Measurements from ENCODE around the gene ARL4D. TPM values are rescaled to one million over a fixed set of nuclear protein-coding genes. Genes with fewer than 3 reads are reported as not detected.
"Not testable (repeated sequence)": the region's sequence is repeated elsewhere in the genome, so short reads cannot be mapped to it uniquely, and the experiment has no call there.

ARL4D gene
- total RNA-seq, 2 donors from 2014 or later, result 4.8 to 17.2 TPM

DNA sequence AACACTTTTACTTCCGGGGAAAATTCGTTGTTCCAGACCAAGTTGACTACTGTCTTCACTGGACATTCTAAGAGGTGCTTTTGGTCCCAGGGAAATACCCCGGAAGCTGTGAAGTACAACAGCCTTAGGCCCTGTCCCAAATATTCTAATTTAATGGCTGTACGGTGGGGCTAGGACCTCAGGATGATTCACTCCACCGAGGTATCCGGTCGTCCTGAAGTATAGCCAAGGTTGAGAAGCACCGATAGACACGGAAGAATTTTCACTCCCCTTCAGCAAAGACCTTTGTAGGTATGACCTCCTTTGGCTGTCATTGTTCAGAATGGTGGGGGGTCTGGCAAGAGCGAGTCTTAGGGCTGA lies 34.9 kb upstream of the ARL4D start:
- intact Hi-C loops (cut with DNase I), result no loop called here
- H3K4me1 ChIP-seq (replicated peaks), result peaks cover 5% of the 10 kb centered on the region
- no peaks in the 10 kb centered on the region for H3K27me3 ChIP-seq (replicated peaks; ENCODE audit: insufficient read depth)
- H3K27ac ChIP-seq, result no peak overlapping the region
- DNase-seq (ENCODE audit: low spot score), result no peak
- H3K36me3 ChIP-seq, result no peaks in the 10 kb centered on the region
- H3K9me3 ChIP-seq, result no peaks in the 10 kb centered on the region
- 88% methylated on average over 10 of the region's 10 CpGs for WGBS
- no peak for TF ChIP-seq POLR2AphosphoS5 (IDR thresholded peaks at IDR 0.05)
- no peak for TF ChIP-seq POLR2A (IDR thresholded peaks at IDR 0.05)
- no peak overlapping the region for H3K4me3 ChIP-seq

DNA sequence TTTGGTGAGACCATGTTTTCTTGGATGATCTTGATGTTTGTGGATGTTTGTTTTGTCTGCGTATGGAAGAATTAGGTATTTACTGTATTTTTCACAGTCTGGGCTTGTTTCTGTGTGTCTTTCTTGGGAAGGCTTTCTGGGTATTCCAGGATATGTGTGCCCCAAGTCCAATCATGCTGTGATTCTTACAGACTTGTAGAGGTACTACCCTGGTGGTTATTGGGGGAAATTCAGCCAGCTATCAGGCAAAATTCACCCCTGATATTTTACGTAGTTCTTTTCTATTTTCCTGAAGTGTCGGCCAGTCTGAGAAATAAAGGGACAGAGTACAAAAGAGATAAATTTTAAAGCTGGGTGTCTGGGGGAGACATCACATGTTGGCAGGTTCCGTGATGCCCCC lies 33.4 kb upstream of the ARL4D start:
- no peaks in the 10 kb centered on the region for H3K27me3 ChIP-seq (replicated peaks; ENCODE audit: insufficient read depth)
- TF ChIP-seq POLR2A (IDR thresholded peaks at IDR 0.05) (no peak), POLR2AphosphoS5 (IDR thresholded peaks at IDR 0.05) (no peak), CTCF (IDR thresholded peaks at IDR 0.05) (no peak)
- intact Hi-C loops (cut with DNase I), result no loop called here
- no peaks in the 10 kb centered on the region for H3K4me1 ChIP-seq (replicated peaks)
- no peak for DNase-seq (ENCODE audit: low spot score)
- H3K36me3 ChIP-seq, result no peaks in the 10 kb centered on the region
- H3K27ac ChIP-seq, result no peak overlapping the region
- no peak overlapping the region for H3K4me3 ChIP-seq
- 71% methylated on average over 4 of the region's 4 CpGs for WGBS
- H3K9me3 ChIP-seq, result no peaks in the 10 kb centered on the region

DNA sequence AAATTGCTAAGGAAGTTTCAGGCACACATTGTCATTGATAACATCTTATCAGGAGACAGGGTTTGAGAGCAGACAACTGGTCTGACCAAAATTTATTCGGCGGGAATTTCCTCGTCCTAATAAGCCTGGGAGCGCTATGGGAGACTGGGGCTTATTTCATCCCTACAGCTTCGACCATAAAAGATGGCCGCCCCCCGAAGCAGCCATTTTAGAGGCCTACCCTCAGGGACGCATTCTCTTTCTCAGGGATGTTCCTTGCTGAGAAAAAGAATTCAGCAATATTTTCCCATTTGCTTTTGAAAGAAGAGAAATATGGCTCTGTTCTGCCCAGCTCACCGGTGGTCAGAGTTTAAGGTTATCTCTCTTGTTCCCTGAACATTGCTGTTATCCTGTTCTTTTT lies 32.9 kb upstream of the ARL4D start:
- H3K27me3 ChIP-seq (replicated peaks; ENCODE audit: insufficient read depth); intact Hi-C loops (cut with DNase I); DNase-seq (ENCODE audit: low spot score); H3K27ac ChIP-seq; H3K4me3 ChIP-seq; H3K4me1 ChIP-seq (replicated peaks); H3K36me3 ChIP-seq; H3K9me3 ChIP-seq: not testable (repeated sequence)
- 88% methylated on average over 9 of the region's 9 CpGs for WGBS

GRCh38 chr17:43366891-43367736 lies 31.7 kb upstream of the ARL4D start:
- Histone ChIP-seq H3K27ac (peak overlapping the region; percentile 100), H3K4me3 (no peak overlapping the region), H3K36me3 (no peaks in the 10 kb centered on the region), H3K4me1 (replicated peaks) (no peaks in the 10 kb centered on the region), H3K9me3 (no peaks in the 10 kb centered on the region), H3K27me3 (replicated peaks; ENCODE audit: insufficient read depth) (no peaks in the 10 kb centered on the region)
- TF ChIP-seq POLR2A (IDR thresholded peaks at IDR 0.05), result no peak
- no peak for TF ChIP-seq POLR2AphosphoS5 (IDR thresholded peaks at IDR 0.05)
- TF ChIP-seq CTCF (IDR thresholded peaks at IDR 0.05), result no peak
- no peak for DNase-seq (ENCODE audit: low spot score)
- intact Hi-C loops (cut with DNase I), result no loop called here
- 76% methylated on average over 25 of the region's 25 CpGs for WGBS

GRCh38 chr17:43367737-43368242 lies 31.0 kb upstream of the ARL4D start:
- H3K27me3 ChIP-seq (replicated peaks; ENCODE audit: insufficient read depth), result no peaks in the 10 kb centered on the region
- peak overlapping the region; percentile 100 for H3K27ac ChIP-seq
- H3K4me1 ChIP-seq (replicated peaks), result no peaks in the 10 kb centered on the region
- intact Hi-C loops (cut with DNase I), result loop anchor here (1.0 kb wide), 1 partner anchor 21 kb away; no protein-coding TSS in a partner anchor
- DNase-seq (ENCODE audit: low spot score), result no peak
- TF ChIP-seq POLR2AphosphoS5 (IDR thresholded peaks at IDR 0.05), result no peak
- no peak for TF ChIP-seq POLR2A (IDR thresholded peaks at IDR 0.05)
- TF ChIP-seq CTCF (IDR thresholded peaks at IDR 0.05), result no peak
- H3K9me3 ChIP-seq, result no peaks in the 10 kb centered on the region
- H3K4me3 ChIP-seq, result peak overlapping the region in 1 of 2 donors; percentile 52
- no peaks in the 10 kb centered on the region for H3K36me3 ChIP-seq
- WGBS, result 7% methylated on average over 11 of the region's 11 CpGs
